Ammon's horn (tissue), 1 donor: ENCODE results near the gene C5AR1.
"Not testable (repeated sequence)": the region's sequence is repeated elsewhere in the genome, so short reads cannot be mapped to it uniquely, and the experiment has no call there.

Experiments
- DNase-seq: peaks from one replicate; pipeline ENCODE4 v3.0.0-alpha.2; 2016; ENCODE audit warnings: low spot score

The C5AR1 gene

DNA sequence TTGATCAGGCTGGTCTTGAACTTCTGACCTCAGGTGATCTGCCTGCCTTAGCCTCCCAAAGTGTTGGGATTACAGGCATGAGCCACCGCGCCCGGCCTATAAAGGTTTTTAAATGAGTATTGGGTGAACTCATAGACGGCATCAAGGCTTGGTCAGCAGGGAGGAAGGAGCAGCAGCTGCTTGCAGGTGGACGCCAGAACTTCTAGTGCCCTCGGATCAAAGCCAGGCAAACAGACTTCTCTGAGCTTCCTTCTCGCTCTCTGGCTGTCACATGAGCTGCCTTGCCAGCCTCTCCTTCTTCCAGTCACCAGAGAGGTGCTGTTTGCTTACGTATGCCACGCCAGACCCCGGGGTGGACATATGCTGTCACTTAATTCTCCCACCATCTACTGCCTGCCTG is 55.8 kb downstream of the C5AR1 start:
- DNase-seq, result not testable (repeated sequence)

GRCh38 chr19:47370045-47370611 is 60.5 kb downstream of the C5AR1 start:
- DNase-seq, result no peak

DNA sequence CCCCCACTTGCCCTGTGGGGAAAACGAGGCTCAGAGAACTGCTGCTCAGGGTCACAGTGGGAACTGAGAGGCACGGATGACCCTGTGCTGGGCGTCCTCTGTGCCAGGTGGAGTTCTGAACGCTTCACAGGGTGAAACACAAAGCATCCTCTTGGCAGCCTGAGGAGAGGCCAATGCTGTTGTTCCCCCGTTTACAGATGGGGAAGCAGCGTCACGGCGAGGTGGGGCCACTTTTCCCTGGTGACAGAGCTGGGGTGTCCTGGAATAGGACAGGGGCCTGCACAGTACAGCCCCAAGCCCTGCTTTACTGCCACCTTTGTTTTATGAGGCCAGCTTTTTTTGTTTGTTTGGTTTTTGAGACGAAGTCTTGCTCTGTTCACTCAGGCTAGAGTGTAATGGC is 61.6 kb downstream of the C5AR1 start:
- DNase-seq, result no peak
